Measurements from ENCODE around the gene ATP1A3. TPM values are rescaled to one million over a fixed set of nuclear protein-coding genes. Genes with fewer than 3 reads are reported as not detected.

The ATP1A3 gene
- total RNA-seq, 2 donors from 2014 or later, result 0.19 TPM; not detected in 1

DNA sequence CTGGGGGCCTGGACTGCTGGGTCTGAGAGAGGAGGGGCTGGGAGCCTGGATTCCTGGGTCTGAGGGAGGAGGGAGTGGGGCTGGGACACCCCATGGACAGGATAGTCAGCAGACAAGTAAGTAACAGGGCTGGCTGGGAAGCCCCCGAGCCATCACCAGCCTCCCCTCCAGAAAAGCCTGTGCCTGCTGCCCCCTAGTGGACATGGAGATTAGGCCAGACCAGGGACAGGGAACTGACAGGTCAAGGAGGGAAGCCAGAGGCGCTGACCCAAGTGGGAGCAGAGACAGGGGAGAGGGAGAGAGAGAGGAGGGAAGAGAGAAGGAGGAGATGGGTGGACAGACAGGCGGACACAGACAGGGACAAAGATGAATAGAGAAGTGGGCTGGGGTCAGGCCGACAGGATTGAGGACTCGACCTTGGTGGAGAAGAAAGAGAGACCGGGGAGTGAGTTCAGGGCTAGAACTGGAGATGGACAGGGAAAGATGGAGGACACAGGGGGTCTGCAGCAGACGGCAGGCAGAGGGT is 59.1 kb downstream of the ATP1A3 start:
- intact Hi-C loops (cut with DNase I), result no loop called here
- no peak for DNase-seq (ENCODE audit: low spot score)

- intact Hi-C loops (cut with DNase I), result no loop called here
- DNase-seq (ENCODE audit: low spot score), result no peak
Observed at GRCh38 chr19:41933693-41934426, 60.2 kb downstream of the ATP1A3 start.

- intact Hi-C loops (cut with DNase I), result no loop called here
- DNase-seq (ENCODE audit: low spot score), result no peak
Observed at GRCh38 chr19:41932720-41933332, 61.2 kb downstream of the ATP1A3 start.

DNA sequence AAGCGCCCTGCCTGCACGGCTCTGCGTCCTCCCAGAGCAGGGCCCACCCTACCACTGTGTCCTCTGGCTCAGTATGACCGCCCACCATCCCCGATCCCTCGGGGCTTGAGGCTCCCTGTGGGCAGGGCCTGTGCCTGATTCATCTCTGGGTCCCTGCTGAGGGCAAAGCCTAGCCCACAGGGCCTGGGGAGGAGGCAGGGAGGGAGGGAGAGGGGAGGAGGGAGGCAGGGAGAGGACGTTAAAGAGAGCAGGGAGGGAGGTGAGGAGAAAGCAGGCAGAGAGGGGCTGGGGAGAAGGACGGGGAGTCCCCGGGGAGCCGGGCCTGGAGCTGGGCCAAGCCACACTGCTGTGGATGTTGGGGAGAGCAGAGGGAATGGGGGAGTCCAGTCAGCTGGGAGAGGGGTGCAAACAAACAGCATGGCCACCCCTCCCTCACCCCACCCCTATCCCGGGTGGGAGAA is 61.7 kb downstream of the ATP1A3 start:
- DNase-seq (ENCODE audit: low spot score), result no peak
- intact Hi-C loops (cut with DNase I), result no loop called here

DNA sequence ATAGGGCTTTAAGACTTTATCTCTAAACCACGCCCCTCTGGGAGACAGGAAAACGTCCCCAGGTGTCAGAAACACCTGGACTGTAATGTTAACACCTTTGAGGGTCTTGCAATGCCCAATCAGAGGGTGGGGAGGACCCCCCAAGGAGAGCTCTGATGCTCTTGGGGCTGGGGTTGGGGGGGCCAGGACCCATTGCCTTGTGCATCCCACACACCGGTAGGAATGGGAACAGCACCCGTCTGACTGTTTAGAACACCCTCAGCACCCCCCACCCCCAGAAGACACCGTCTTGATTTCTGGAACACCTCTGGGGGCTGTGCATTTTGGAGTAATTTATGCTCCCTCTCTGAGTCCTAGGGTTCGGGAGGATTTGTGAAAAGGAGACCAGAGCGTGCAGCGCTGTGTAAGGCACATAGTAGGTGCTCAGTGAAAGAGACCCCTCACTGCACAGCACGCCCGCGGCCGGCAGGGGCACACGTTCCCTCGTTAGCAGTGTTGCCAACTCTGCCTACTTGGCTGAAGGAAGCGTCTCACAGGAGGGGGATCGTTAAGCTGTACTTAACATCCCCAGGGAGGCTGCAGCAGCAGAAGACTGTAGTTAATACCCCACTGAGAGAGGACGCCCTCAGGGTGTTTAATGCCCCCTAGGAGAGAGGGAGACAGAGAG is 63.0 kb downstream of the ATP1A3 start:
- intact Hi-C loops (cut with DNase I), result no loop called here
- DNase-seq (ENCODE audit: low spot score), result no peak

GRCh38 chr19:41930322-41930722 is 63.7 kb downstream of the ATP1A3 start:
- intact Hi-C loops (cut with DNase I), result no loop called here

DNA sequence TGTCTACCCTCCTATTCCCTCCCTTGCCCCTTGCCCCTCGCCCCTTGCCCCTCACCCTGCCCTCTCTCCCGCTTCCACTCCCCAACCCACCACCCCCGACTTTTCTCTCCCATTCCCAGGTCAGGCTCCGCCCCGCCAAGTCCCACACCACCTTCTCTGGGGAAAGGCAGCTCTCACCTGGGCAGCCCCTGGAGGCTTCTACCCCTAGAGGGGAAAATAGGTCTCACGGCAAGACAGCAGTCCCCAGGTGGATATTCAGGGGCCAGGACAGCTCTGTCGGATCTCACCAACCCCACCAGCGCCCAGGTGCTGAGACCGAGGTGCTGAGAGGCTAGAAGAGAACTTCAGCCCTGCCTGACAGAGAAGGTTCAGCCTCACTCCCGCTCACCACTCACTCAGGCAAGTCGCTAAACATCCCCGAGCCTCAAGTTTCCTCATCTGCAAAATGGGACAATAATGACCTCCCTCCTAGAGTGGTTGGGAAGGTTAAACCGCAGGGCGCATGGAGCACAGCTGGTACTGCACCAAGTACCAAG is 64.4 kb downstream of the ATP1A3 start:
- no peak for DNase-seq (ENCODE audit: low spot score)
- intact Hi-C loops (cut with DNase I), result no loop called here

More at GRCh38 chr19:41930322-41930722, 63.7 kb downstream of the ATP1A3 start:
- DNase-seq (ENCODE audit: low spot score), result no peak

- DNase-seq (ENCODE audit: low spot score), result no peak
- intact Hi-C loops (cut with DNase I), result no loop called here
Observed at GRCh38 chr19:41928754-41929535, 65.1 kb downstream of the ATP1A3 start.

GRCh38 chr19:41928221-41928683 is 65.8 kb downstream of the ATP1A3 start, which contains the start of gene ERFL:
ERFL (minus strand) TSS chr19:41928449; CDS start chr19:41912919, 15,530 bp downstream.
- intact Hi-C loops (cut with DNase I), result no loop called here
- no peak for DNase-seq (ENCODE audit: low spot score)

DNA sequence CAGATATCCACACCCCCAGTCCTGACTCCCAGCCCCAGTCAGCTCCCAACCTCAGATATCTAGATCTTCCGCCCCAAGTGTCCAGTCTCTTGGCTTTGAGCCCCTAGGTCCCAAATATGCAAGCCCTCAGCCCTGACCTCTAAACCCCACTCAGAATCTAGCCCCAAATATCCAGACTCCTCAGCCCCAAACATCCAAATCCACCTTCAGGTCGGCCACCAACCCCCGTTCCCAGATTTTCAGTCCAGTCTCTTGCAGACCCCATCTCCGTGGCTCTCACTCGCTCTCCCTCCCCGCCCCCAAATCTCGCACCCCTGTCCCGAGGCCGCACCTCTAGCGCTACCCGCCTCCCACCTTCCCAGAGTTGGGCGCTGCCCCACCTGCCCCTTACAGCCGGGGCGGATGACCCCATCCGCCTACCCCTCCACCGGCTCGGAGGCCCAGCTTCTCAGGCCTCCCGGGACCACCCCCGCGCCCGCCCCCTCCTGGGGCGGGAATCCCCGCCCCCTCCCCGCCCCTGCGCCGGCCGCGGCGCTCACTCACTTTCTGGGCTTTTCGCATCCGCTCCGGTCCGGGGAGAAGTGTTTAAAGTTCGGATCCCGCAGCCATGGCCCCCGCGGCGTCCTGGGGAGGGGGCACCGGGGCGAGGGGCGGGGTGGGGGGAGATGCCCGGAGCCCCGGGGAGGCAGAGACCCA is 66.4 kb downstream of the ATP1A3 start:
- no peak for DNase-seq (ENCODE audit: low spot score)
- intact Hi-C loops (cut with DNase I), result no loop called here

GRCh38 chr19:41926763-41927496 is 67.1 kb downstream of the ATP1A3 start:
- no peak for DNase-seq (ENCODE audit: low spot score)
- intact Hi-C loops (cut with DNase I), result no loop called here

GRCh38 chr19:41926028-41926762 is 67.8 kb downstream of the ATP1A3 start:
- DNase-seq (ENCODE audit: low spot score), result no peak
- intact Hi-C loops (cut with DNase I), result no loop called here

DNA sequence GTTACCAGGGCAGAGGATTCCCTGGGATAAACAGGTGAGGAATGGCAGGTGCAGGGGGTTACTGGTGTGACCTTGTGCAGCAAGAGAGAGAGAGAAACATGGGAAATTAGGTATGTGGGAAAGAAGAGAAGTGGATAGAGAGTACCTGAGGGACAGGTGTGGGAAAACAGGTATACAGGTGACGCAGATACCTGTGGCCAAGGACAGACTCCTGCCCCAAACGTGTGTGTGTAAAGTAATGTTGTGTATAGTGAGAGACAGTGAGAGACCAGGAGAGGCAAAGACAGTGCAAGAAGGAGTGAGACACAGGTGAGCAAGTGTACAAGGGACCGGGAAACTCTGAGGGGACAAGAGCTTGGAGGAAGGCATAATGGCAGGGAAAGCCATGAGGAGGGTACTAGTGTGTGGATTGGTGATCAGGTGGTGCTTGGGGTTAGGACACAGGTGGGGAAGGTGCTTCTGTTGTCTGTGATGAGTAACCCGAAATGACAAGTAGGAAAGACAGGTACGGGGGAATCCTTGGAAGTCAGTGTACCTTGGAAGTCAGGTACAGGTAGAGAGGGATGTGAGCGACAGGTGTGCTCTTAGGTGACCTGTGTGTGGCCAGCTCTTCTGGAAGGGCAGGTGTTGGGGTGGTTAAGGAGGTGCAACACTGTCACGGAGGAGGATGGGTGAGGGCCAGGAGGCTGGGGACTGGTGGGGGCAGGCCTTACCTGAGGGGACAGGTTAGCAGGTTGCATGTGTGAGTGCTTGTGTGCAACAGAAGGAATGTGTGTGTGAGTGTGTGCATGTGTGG is 68.6 kb downstream of the ATP1A3 start:
- intact Hi-C loops (cut with DNase I), result no loop called here
- DNase-seq (ENCODE audit: low spot score), result no peak

DNA sequence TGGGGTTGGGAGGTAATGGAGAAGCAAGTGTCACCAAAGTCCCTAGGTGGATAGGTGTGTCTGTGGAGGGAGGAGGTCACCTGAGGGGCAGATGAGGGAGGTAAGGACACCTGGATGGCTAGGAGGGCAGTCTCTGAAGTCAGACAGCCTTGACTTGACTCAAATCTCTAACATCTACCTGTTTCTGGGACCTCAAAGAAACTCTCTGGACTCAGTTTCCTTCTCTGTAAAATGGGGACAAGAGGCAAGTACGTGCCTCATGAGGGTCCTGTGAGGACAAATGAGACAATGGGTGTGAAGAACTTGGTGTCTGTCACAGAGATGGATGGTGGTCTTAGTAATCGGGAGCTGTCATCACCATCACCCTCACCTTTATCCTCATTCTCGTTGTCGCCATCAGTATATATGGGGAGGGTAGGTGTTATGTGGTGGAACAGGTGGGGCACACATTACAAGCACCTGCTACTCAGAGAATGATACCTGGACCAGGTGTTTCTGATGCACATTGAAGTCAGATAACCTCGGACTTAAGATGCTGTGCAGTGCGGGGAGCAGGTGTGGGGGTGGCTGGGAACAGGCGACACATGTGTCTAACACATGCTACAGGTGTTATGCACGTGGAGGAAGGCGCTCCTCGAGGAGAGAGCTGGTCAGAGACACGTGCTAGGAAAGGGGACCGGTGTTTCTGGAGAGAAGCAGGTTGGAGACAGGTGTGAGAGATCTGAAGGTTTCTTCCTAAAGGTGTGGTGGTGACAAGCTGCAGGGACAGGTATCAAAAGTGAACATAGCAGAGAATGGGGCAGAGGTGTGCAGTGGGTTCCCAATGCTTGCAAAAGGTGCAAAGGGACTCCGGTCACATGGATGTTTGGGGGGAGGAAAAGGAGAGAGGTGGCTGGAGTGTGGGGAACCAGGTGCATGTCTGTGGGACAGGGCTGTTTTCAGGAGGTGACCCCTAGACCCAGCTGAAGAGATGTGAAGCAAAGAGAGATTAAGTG is 69.6 kb downstream of the ATP1A3 start:
- no peak for DNase-seq (ENCODE audit: low spot score)
- intact Hi-C loops (cut with DNase I), result no loop called here
